HepG2 (cell line): ENCODE data around the gene MAST1. TPM values are rescaled to one million over a fixed set of nuclear protein-coding genes. Genes with fewer than 3 reads are reported as not detected.

Experiments
- EP300 ChIP-seq, 3 experiments: sonication (generic) in 1 of 3; formaldehyde crosslinking in 1 of 3; IDR thresholded peaks; 2 replicates each; pipeline versions ENCODE4 v1.5.1 to v1.6.1; 2011 to 2020; ENCODE audit warnings: low read depth in 2 of 3, low read length in 2 of 3, borderline replicate concordance in 1 of 3, improper control_type of control experiment in 1 of 3, mild to moderate bottlenecking in 1 of 3, missing genetic modification reagents in 1 of 3, moderate library complexity in 1 of 3
- RELA ChIP-seq: sonication (generic); formaldehyde crosslinking; IDR thresholded peaks from 2 replicates; pipeline ENCODE4 v1.4.0; 2020; ENCODE audit warnings: missing genetic modification reagents
- STAG1 ChIP-seq: sonication (generic); formaldehyde crosslinking; IDR thresholded peaks from 2 replicates; pipeline ENCODE4 v1.4.0; 2020; ENCODE audit warnings: missing genetic modification reagents
- TGIF2 ChIP-seq: IDR thresholded peaks from 2 replicates; pipeline ENCODE4 v1.6.1; 2016; ENCODE audit warnings: control low read depth, missing compliant biosample characterization
- ZBTB20 ChIP-seq: sonication (generic); formaldehyde crosslinking; IDR thresholded peaks from 2 replicates; pipeline ENCODE4 v1.8.1; 2023; ENCODE audit warnings: missing genetic modification reagents, low read depth, mild to moderate bottlenecking, borderline replicate concordance
- ZFP90 ChIP-seq: sonication (generic); formaldehyde crosslinking; IDR thresholded peaks from 2 replicates; pipeline ENCODE4 v1.8.0; 2022; ENCODE audit warnings: missing genetic modification reagents, mild to moderate bottlenecking, inconsistent platforms, borderline replicate concordance
- ZNF264 ChIP-seq: sonication (generic); formaldehyde crosslinking; IDR thresholded peaks from 2 replicates; pipeline ENCODE4 v1.4.0; 2020; ENCODE audit warnings: missing genetic modification reagents
- ZNF30 ChIP-seq: sonication (generic); formaldehyde crosslinking; IDR thresholded peaks from 2 replicates; pipeline ENCODE4 v1.5.0; 2020; ENCODE audit warnings: mild to moderate bottlenecking, missing genetic modification reagents
- ZNF746 ChIP-seq: sonication (generic); formaldehyde crosslinking; IDR thresholded peaks from 2 replicates; pipeline ENCODE4 v1.8.0; 2022; ENCODE audit warnings: mild to moderate bottlenecking, missing genetic modification reagents
- polyA plus RNA-seq, 8 experiments: library from polyadenylated mRNA; depleted of rRNA in 3 of 8; stranded (reverse) in 7 of 8; unstranded in 1 of 8; fragments of >200 nt; fragmentation: Illumina TruSeq in 4 of 8; extraction: Trizol in 4 of 8; gene quantifications; 2 replicates each; pipeline versions ENCODE4 v1.2.1 to v1.2.3, GENCODE V29; 2011 to 2016; ENCODE audit warnings: low read depth in 4 of 8, missing spikeins in 1 of 8, mixed read lengths in 1 of 8; ENCODE audit not compliant: insufficient read depth in 1 of 8
- total RNA-seq, 5 experiments: library from RNA; depleted of rRNA; stranded (reverse); fragments of >200 nt; fragmentation: Illumina TruSeq; extraction: Trizol; gene quantifications; 2 replicates each; pipeline ENCODE4 v1.2.3, GENCODE V29; 2016; ENCODE audit warnings: low read depth in 1 of 5
- TF ChIP-seq, protein P1 (sequence below): sonication (generic); formaldehyde crosslinking; IDR thresholded peaks from 2 replicates; pipeline ENCODE4 v1.9.0; 2022; ENCODE audit warnings: missing genetic modification reagents, mild to moderate bottlenecking, borderline replicate concordance
- TF ChIP-seq, protein P2 (sequence below): fragments of 450-650 bp; IDR thresholded peaks from 2 replicates; pipeline ENCODE4 v1.6.1; 2017
- TF ChIP-seq, protein P3 (sequence below): sonication (generic); formaldehyde crosslinking; IDR thresholded peaks from 2 replicates; pipeline ENCODE4 v1.5.0; 2020; ENCODE audit warnings: mild to moderate bottlenecking, missing genetic modification reagents
- TF ChIP-seq, protein P4 (sequence below): sonication (generic); formaldehyde crosslinking; IDR thresholded peaks from 2 replicates; pipeline ENCODE4 v1.4.0; 2020; ENCODE audit warnings: missing genetic modification reagents
- TF ChIP-seq, protein P5 (sequence below): sonication (generic); formaldehyde crosslinking; IDR thresholded peaks from 2 replicates; pipeline ENCODE4 v1.4.0; 2020; ENCODE audit warnings: mild to moderate bottlenecking, missing genetic modification reagents
- TF ChIP-seq, protein P6 (sequence below): IDR thresholded peaks from 2 replicates; pipeline ENCODE4 v1.6.1; 2012; ENCODE audit warnings: inconsistent platforms

MAST1 gene
- total and polyA plus RNA-seq, 2 of the 13 experiments (the other 11 are each of a cell fraction or from before 2014, with no cell fraction given), result 0.73 to 4.7 TPM

DNA sequence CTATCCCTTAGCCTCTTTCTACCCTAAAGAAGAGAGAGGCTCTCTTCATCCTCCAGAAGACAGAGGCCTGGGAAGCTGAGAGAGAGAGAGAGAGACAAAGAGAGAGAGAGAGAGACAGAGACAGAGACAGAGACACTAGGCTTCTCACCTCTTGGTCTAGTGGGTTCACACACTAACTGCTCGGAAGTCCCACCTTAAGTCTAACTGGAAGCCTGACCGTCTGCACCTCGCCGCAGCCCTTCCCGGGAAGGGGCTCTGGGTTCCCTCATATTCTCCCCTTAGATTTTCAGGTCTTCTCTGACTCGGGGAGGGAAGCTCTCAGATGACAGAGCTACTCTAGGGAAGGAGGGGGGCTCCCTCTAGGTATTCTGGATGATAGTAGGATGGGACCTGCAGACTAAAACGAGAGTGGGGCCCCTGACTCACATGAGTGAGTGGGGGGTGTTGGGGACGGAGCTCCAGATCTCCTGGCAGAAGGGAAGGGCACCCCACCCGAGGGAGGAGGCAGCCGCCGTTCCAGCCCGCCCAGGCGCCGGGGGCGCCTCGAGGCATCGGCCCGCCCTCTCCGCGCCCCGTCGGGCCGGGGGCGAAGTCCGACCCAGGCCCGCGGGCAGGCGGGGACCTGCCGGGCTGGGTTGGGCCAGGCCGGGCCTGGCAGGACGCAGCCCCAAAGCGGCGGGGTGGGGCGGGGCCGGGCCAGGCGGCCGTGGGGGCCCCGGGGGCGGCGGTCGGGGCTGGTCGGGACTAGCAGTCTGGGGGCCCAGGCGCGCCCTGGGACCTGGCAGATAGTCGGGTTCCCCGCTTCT, 49.0 kb upstream of the MAST1 start (continued):
- TF ChIP-seq ZBTB20 (CRISPR knock-in tag) (no peak), ZNF30 (CRISPR knock-in tag) (no peak), TGIF2 (CRISPR knock-in tag) (0 out of 2 replicates have a peak, but pooled peaks have one; percentile 39), RELA (CRISPR knock-in tag) (no peak), ZNF264 (CRISPR knock-in tag) (no peak), EP300 (IDR thresholded peaks at IDR 0.05; ENCODE audit: low read depth in 2 of 2, low read length in 2 of 2) (0 out of 4 replicates have a peak, but pooled peaks of 1 of the 2 experiments have one; percentile 29), EP300 (CRISPR knock-in tag; IDR thresholded peaks at IDR 0.05; ENCODE audit: borderline replicate concordance) (no peak), STAG1 (CRISPR knock-in tag) (no peak), ZNF746 (CRISPR knock-in tag) (peak; percentile 40; the same call in 1 of the 2 replicates), ZFP90 (CRISPR knock-in tag) (no peak)
- TF ChIP-seq, protein P1, sequence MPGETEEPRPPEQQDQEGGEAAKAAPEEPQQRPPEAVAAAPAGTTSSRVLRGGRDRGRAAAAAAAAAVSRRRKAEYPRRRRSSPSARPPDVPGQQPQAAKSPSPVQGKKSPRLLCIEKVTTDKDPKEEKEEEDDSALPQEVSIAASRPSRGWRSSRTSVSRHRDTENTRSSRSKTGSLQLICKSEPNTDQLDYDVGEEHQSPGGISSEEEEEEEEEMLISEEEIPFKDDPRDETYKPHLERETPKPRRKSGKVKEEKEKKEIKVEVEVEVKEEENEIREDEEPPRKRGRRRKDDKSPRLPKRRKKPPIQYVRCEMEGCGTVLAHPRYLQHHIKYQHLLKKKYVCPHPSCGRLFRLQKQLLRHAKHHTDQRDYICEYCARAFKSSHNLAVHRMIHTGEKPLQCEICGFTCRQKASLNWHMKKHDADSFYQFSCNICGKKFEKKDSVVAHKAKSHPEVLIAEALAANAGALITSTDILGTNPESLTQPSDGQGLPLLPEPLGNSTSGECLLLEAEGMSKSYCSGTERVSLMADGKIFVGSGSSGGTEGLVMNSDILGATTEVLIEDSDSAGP, result 0 out of 2 replicates have a peak, but pooled peaks have one; percentile 3
- TF ChIP-seq, protein P2, sequence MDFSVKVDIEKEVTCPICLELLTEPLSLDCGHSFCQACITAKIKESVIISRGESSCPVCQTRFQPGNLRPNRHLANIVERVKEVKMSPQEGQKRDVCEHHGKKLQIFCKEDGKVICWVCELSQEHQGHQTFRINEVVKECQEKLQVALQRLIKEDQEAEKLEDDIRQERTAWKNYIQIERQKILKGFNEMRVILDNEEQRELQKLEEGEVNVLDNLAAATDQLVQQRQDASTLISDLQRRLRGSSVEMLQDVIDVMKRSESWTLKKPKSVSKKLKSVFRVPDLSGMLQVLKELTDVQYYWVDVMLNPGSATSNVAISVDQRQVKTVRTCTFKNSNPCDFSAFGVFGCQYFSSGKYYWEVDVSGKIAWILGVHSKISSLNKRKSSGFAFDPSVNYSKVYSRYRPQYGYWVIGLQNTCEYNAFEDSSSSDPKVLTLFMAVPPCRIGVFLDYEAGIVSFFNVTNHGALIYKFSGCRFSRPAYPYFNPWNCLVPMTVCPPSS, result no peak
- TF ChIP-seq, protein P3, sequence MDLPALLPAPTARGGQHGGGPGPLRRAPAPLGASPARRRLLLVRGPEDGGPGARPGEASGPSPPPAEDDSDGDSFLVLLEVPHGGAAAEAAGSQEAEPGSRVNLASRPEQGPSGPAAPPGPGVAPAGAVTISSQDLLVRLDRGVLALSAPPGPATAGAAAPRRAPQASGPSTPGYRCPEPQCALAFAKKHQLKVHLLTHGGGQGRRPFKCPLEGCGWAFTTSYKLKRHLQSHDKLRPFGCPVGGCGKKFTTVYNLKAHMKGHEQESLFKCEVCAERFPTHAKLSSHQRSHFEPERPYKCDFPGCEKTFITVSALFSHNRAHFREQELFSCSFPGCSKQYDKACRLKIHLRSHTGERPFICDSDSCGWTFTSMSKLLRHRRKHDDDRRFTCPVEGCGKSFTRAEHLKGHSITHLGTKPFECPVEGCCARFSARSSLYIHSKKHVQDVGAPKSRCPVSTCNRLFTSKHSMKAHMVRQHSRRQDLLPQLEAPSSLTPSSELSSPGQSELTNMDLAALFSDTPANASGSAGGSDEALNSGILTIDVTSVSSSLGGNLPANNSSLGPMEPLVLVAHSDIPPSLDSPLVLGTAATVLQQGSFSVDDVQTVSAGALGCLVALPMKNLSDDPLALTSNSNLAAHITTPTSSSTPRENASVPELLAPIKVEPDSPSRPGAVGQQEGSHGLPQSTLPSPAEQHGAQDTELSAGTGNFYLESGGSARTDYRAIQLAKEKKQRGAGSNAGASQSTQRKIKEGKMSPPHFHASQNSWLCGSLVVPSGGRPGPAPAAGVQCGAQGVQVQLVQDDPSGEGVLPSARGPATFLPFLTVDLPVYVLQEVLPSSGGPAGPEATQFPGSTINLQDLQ, result no peak
- TF ChIP-seq, protein P4, sequence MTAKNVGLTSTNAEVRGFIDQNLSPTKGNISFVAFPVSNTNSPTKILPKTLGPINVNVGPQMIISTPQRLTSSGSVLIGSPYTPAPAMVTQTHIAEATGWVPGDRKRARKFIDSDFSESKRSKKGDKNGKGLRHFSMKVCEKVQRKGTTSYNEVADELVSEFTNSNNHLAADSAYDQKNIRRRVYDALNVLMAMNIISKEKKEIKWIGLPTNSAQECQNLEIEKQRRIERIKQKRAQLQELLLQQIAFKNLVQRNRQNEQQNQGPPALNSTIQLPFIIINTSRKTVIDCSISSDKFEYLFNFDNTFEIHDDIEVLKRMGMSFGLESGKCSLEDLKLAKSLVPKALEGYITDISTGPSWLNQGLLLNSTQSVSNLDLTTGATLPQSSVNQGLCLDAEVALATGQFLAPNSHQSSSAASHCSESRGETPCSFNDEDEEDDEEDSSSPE, result 0 out of 2 replicates have a peak, but pooled peaks have one; percentile 7
- TF ChIP-seq, protein P5, sequence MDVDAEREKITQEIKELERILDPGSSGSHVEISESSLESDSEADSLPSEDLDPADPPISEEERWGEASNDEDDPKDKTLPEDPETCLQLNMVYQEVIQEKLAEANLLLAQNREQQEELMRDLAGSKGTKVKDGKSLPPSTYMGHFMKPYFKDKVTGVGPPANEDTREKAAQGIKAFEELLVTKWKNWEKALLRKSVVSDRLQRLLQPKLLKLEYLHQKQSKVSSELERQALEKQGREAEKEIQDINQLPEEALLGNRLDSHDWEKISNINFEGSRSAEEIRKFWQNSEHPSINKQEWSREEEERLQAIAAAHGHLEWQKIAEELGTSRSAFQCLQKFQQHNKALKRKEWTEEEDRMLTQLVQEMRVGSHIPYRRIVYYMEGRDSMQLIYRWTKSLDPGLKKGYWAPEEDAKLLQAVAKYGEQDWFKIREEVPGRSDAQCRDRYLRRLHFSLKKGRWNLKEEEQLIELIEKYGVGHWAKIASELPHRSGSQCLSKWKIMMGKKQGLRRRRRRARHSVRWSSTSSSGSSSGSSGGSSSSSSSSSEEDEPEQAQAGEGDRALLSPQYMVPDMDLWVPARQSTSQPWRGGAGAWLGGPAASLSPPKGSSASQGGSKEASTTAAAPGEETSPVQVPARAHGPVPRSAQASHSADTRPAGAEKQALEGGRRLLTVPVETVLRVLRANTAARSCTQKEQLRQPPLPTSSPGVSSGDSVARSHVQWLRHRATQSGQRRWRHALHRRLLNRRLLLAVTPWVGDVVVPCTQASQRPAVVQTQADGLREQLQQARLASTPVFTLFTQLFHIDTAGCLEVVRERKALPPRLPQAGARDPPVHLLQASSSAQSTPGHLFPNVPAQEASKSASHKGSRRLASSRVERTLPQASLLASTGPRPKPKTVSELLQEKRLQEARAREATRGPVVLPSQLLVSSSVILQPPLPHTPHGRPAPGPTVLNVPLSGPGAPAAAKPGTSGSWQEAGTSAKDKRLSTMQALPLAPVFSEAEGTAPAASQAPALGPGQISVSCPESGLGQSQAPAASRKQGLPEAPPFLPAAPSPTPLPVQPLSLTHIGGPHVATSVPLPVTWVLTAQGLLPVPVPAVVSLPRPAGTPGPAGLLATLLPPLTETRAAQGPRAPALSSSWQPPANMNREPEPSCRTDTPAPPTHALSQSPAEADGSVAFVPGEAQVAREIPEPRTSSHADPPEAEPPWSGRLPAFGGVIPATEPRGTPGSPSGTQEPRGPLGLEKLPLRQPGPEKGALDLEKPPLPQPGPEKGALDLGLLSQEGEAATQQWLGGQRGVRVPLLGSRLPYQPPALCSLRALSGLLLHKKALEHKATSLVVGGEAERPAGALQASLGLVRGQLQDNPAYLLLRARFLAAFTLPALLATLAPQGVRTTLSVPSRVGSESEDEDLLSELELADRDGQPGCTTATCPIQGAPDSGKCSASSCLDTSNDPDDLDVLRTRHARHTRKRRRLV (CRISPR knock-in tag), result no peak
- TF ChIP-seq, protein P6, sequence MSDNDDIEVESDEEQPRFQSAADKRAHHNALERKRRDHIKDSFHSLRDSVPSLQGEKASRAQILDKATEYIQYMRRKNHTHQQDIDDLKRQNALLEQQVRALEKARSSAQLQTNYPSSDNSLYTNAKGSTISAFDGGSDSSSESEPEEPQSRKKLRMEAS, result peak; percentile 21
